Measurements from ENCODE around the gene PPP1CC.

DNA sequence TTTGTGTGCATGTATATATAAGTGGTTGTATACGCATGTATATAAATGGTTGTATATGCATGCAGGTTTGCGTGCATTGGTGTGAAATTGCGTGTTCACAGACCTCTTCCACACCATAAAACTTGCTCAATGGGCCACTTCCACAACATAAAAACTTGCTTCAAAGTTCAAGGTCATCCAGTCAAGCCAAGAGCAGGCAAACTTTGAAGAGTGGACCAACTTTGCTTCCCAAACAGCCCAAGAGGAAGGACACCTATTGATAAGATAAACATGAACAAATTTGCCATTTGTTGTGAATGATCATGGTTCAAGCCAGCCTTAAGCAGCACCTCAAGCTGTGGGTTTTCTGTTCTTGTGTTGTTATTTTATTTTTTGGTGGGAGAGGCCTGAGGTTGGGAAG, 25.2 kb upstream of the PPP1CC start:
- TF ChIP-seq POLR2AphosphoS5 (IDR thresholded peaks at IDR 0.05) (no peak), CTCF (IDR thresholded peaks at IDR 0.05) (no peak)
